AG04449 (cell line): Measurements from ENCODE around the gene EPHA1.
"Not testable (repeated sequence)": the region's sequence is repeated elsewhere in the genome, so short reads cannot be mapped to it uniquely, and the experiment has no call there.

Experiments used
- CTCF ChIA-PET: fragments of 350-600 bp; formaldehyde crosslinking; extraction: SDS; loops from one replicate; lab custom pipeline; 2021; ENCODE audit warnings: antibody characterized with exemption; lab: Yijun Ruan, JAX
- POLR2A ChIA-PET: fragments of 400-600, 350-600 bp; formaldehyde crosslinking; extraction: SDS; loops from one replicate; lab custom pipeline; 2020; ENCODE audit warnings: antibody characterized with exemption, inconsistent platforms; lab: Yijun Ruan, JAX
- DNase-seq: peaks from one replicate; pipeline ENCODE4 v3.0.0-alpha.2; 2010; ENCODE audit warnings: low read depth, low spot score
- H3K4me3 ChIP-seq: 2 replicates; pipeline ENCODE4 v1.5.1; 2011; ENCODE audit warnings: low read depth, mild to moderate bottlenecking, control low read depth, low read length
- TF ChIP-seq, protein P1 (sequence below): IDR thresholded peaks from one replicate; pipeline ENCODE4 v1.5.1; 2011; ENCODE audit warnings: mild to moderate bottlenecking, moderate library complexity, low read length, control low read depth, inconsistent platforms; ENCODE audit not compliant: insufficient read depth; ENCODE audit errors: missing control alignments

Gene EPHA1

DNA sequence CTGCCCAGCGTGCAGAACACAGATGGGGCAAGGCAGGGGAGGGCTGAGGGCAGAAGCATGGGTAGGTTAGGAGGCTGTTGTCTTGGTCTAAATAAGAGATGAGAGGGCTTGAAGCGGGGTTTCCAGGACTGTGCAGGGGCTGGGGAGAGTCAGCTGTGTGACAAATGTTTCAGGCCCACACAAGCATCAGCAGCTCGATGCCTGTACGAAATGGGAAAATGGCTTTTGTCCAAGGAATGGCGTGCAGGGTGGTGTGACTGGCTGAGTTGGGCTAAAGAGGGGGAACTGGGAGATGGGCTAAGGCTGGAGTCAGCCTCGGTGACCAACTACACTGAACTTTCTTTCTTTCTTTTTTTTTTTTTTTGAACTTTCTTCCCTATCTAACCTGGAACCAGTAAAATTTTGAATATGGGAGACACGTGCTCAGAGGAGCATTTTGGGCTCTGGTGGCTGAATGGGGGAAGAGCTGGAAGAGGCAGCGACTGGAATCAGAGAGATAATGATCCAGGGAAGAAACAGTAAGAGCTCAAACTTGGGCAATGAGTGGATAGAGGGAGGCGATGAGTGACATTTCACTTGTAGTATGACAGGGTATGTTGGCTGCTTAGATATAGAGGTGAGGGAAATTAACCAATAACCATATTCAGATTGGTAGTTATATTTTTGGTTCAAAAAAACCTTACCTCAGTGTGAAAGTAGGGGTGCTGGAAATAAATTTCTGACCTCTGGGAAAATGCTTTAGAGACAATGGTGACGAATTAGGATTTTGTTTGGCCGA lies 10.2 kb upstream of the EPHA1 start:
- ChIA-PET CTCF (interaction anchor here (1.0 to 4.3 kb wide), 5 partner anchors 9 to 179 kb away, joined by 3 to 22 read pairs (median 4); no protein-coding TSS in a partner anchor), POLR2A (no interaction called here)
- TF ChIP-seq, protein P1, sequence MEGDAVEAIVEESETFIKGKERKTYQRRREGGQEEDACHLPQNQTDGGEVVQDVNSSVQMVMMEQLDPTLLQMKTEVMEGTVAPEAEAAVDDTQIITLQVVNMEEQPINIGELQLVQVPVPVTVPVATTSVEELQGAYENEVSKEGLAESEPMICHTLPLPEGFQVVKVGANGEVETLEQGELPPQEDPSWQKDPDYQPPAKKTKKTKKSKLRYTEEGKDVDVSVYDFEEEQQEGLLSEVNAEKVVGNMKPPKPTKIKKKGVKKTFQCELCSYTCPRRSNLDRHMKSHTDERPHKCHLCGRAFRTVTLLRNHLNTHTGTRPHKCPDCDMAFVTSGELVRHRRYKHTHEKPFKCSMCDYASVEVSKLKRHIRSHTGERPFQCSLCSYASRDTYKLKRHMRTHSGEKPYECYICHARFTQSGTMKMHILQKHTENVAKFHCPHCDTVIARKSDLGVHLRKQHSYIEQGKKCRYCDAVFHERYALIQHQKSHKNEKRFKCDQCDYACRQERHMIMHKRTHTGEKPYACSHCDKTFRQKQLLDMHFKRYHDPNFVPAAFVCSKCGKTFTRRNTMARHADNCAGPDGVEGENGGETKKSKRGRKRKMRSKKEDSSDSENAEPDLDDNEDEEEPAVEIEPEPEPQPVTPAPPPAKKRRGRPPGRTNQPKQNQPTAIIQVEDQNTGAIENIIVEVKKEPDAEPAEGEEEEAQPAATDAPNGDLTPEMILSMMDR = no peak
- DNase-seq = no peak
- H3K4me3 ChIP-seq = no peak overlapping the region

DNA sequence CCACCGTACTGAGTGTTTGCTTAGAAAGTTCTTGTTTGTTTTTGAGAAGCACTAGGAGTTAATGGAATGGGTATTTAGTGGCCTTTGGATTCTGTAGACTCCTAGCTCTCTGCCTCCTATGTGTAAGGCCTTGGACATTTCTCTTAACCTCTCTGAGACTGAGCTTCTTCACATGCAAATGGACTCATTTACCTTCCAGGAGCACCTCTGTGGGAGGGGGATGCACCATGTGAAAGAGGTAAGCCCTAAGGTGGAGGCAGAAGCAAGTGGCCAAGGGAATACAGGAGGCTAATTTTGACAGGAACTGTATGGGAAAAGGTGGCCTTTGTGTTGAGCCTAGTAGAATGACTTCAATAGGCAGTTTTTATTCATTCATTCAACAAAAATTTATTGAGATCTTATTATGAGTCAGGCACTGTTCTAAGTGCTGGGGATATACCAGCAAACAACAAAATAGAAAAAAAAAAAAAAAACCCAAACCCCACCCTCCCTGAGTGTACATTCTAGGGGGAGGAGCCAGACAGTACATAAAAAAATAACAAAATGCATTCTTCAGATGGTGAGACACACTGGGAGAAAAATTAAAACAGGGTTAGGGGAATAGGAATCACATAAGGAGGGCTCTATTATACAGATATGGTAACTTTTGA lies 9.2 kb upstream of the EPHA1 start:
- TF ChIP-seq, protein P1 = no peak
- ChIA-PET POLR2A (no interaction called here), CTCF (interaction anchor here (0.7 to 4.7 kb wide), 25 partner anchors 8 to 415 kb away, joined by 3 to 79 read pairs (median 7); partner anchors contain the start of gene EPHA1)
- no peak for DNase-seq
- no peak overlapping the region for H3K4me3 ChIP-seq

DNA sequence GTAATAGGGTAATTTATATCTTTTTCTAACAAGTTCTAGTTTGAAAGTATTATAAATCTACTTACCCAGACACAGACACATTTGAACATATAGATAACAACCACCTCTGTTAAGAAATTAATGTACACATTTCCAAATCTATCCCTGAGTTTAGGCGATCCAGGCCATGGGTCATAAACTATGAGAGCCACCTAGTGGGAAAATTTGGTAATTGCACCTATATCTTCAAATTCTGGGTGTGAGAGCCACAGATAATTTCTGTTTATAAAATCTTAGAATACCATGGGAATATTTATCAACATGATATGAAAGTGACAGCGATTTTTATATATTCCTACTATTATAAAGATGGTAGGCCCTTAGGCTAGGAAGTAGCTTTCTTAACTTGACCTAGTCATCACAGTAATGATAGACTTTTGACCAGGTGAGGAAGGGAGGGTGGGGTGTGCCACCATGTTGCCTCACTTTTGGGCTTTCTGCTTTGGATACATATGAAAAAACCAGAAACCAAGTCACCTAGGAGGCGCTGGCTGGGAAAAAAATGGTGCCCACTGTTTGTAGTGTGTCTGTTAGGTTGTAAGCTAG lies 8.0 kb upstream of the EPHA1 start:
- ChIA-PET CTCF (interaction anchor here (0.6 to 4.7 kb wide), 45 partner anchors 8 to 414 kb away, joined by 3 to 79 read pairs (median 4); partner anchors contain the start of genes EPHA1 and GSTK1), POLR2A (no interaction called here)
- TF ChIP-seq, protein P1 = peak; percentile 48
- DNase-seq = no peak
- H3K4me3 ChIP-seq = no peak overlapping the region

DNA sequence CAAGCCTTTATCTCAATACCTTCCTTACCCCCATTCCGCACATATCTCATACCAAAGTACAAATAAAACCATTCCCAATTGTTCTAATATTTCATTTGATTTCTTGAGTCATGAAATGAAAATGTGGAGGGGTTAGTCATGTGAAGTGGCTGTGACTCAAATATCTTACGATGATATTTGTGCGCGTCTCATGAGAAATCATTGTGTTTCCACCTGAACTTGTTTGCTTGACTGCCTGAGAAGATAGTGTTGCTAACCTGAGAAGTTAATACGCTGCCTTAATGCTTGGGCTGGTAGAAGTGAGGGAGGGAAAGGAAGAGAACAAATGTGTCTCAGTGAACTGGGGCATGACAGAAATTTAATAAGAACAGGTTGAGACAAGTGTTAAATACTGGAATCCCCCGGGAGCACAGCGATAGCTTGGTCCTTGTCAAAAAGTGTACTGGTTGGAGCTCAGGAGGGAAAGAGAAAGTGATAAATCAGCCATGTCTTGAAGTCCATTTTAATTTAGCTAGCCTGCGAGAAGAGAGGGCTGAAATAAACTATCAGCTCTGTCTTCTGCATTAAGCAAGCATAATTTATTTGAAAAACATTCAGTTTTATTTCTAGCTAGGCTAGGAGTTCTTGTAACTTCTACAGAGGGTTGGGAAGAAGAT lies 7.2 kb upstream of the EPHA1 start:
- DNase-seq = no peak
- CTCF ChIA-PET = interaction anchor here (0.9 to 4.7 kb wide), 35 partner anchors 9 to 407 kb away, joined by 3 to 79 read pairs (median 4); partner anchors contain the start of genes EPHA1 and GSTK1
- POLR2A ChIA-PET = no interaction called here
- TF ChIP-seq, protein P1 = no peak
- no peak overlapping the region for H3K4me3 ChIP-seq

DNA sequence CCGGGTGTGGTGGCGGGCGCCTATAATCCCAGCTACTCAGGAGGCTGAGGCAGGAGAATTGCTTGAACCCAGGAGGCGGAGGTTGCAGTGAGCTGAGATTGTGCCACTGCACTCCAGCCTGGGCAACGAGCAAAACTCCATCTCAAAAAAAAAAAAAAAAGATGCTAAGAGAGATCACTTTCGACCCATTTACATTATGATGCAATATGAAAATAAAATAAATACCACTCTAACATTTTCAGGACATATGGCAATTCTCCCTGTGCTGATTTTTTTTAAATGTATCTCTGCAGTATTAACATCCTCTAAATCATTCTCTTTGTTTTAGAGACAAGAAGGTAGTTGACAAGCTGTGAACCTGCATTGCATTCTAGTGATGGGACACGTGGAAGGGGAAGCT lies 6.6 kb upstream of the EPHA1 start:
- DNase-seq, H3K4me3 ChIP-seq, POLR2A ChIA-PET: not testable (repeated sequence)
- CTCF ChIA-PET = interaction anchor here (0.6 to 4.7 kb wide), 18 partner anchors 8 to 201 kb away, joined by 3 to 79 read pairs (median 4); partner anchors contain the start of gene EPHA1

DNA sequence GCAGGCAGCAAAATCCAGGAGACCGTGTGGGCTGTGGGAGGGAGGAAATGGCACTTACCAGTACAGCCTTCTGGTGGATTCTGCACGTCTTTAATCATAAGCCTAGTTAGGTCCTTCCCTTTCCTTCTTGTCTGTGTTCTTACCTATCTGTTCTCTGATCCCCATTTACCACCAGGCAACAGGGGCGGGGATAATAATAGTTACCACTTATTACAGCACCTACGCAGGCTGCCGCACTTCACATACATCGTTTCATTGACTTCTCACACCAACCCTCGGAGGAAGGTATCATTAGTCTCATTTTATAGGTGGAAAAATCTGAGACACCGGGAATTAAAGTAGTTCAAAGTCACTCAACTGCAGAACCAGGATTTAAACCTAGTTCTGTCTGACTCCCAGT lies 4.5 kb upstream of the EPHA1 start:
- TF ChIP-seq, protein P1 = no peak
- ChIA-PET CTCF (no interaction called here), POLR2A (no interaction called here)
- no peak for DNase-seq
- H3K4me3 ChIP-seq = no peak overlapping the region
